Prostate gland (tissue), 2 donors: ENCODE data around the gene PCK1. TPM values are rescaled to one million over a fixed set of nuclear protein-coding genes. Genes with fewer than 3 reads are reported as not detected.

ENCODE experiments used
- DNase-seq: peaks from one replicate; pipeline ENCODE4 v3.0.0-alpha.2; 2019; ENCODE audit warnings: low spot score
- H3K27ac ChIP-seq, 2 donors: fragments of 200-600 bp; sonication (generic); 2 replicates each; pipeline ENCODE4 v1.5.1; 2017 to 2019
- H3K27me3 ChIP-seq: fragments of 200-600 bp; sonication (generic); replicated peaks from 2 replicates; pipeline ENCODE4 v1.5.1; 2019; ENCODE audit not compliant: insufficient read depth
- H3K36me3 ChIP-seq, 2 donors: fragments of 200-600 bp; sonication (generic); 1 replicate in 1 of 2; 2 replicates in 1 of 2; pipeline versions ENCODE4 v1.5.1 to v1.8.1; 2017 to 2019
- H3K4me1 ChIP-seq: fragments of 200-600 bp; sonication (generic); replicated peaks from 2 replicates; pipeline ENCODE4 v1.5.1; 2019
- H3K4me3 ChIP-seq, 2 donors: fragments of 200-600 bp; sonication (generic); 2 replicates each; pipeline ENCODE4 v1.5.1; 2017 to 2019
- H3K9me3 ChIP-seq: fragments of 200-600 bp; sonication (generic); 2 replicates; pipeline ENCODE4 v1.5.1; 2017
- CTCF ChIP-seq, 4 experiments: fragments of 200-600 bp in 2 of 4; fragments of 450-650 bp in 2 of 4; sonication (generic) in 2 of 4; IDR thresholded peaks; 1 replicate in 3 of 4; 2 replicates in 1 of 4; pipeline ENCODE4 v1.5.1; 2016 to 2019; ENCODE audit warnings: antibody characterized with exemption in 4 of 4, mild to moderate bottlenecking in 2 of 4, moderate library complexity in 2 of 4
- POLR2A ChIP-seq: fragments of 450-650 bp; IDR thresholded peaks from one replicate; pipeline ENCODE4 v1.6.1; 2016; ENCODE audit warnings: antibody characterized with exemption, mild to moderate bottlenecking
- POLR2AphosphoS5 ChIP-seq: sonication (generic); formaldehyde crosslinking; IDR thresholded peaks from one replicate; pipeline ENCODE4 v1.6.1; 2017; ENCODE audit warnings: antibody characterized with exemption
- WGBS: methylation state at CpG from one replicate; pipeline ENCODE4 v1.1.5; 2018; 5-methylcytosine and 5-hydroxymethylcytosine counted together
- intact Hi-C: fragments of 100-400 bp; cut with DNase I; formaldehyde crosslinking; loops from one replicate; pipeline ENCODE4 v1.14.2; 2022
- total RNA-seq, 2 donors: library from RNA; depleted of rRNA; stranded (reverse); fragments of >200 nt; gene quantifications; one replicate each; pipeline ENCODE4 v1.1.0, GENCODE V29; 2016

The PCK1 gene
- total RNA-seq, 2 donors from 2014 or later: 0.68 TPM; not detected in 1

- TF ChIP-seq CTCF (IDR thresholded peaks at IDR 0.05): no peak
- TF ChIP-seq POLR2AphosphoS5: no peak
- no peak for TF ChIP-seq POLR2A
- H3K27ac ChIP-seq: no peak overlapping the region
- H3K27me3 ChIP-seq: no peaks in the 10 kb centered on the region
- no peak overlapping the region for H3K4me3 ChIP-seq
- H3K36me3 ChIP-seq: no peaks in the 10 kb centered on the region
- intact Hi-C loops: no loop called here
- DNase-seq: no peak
- no peaks in the 10 kb centered on the region for H3K4me1 ChIP-seq
- H3K9me3 ChIP-seq: no peaks in the 10 kb centered on the region
- 88% methylated on average over 10 of the region's 10 CpGs for WGBS
Observed at GRCh38 chr20:57559289-57559634, 1.6 kb upstream of the PCK1 start.

- Histone ChIP-seq H3K27me3 (no peaks in the 10 kb centered on the region), H3K4me1 (no peaks in the 10 kb centered on the region), H3K36me3 (no peaks in the 10 kb centered on the region), H3K9me3 (no peaks in the 10 kb centered on the region), H3K4me3 (no peak overlapping the region), H3K27ac (no peak overlapping the region)
- WGBS: 74% methylated on average over 8 of the region's 8 CpGs
- TF ChIP-seq POLR2AphosphoS5: no peak
- TF ChIP-seq CTCF (IDR thresholded peaks at IDR 0.05): no peak
- no peak for TF ChIP-seq POLR2A
- intact Hi-C loops: no loop called here
- DNase-seq: no peak
Observed at GRCh38 chr20:57559658-57560553, 1.0 kb upstream of the PCK1 start.

- H3K27me3 ChIP-seq: no peaks in the 10 kb centered on the region
- intact Hi-C loops: no loop called here
- no peak overlapping the region for H3K27ac ChIP-seq
- no peak for DNase-seq
- H3K9me3 ChIP-seq: no peaks in the 10 kb centered on the region
- H3K36me3 ChIP-seq: no peaks in the 10 kb centered on the region
- 91% methylated on average over 24 of the region's 24 CpGs for WGBS
- no peak overlapping the region for H3K4me3 ChIP-seq
- no peak for TF ChIP-seq CTCF (IDR thresholded peaks at IDR 0.05)
- TF ChIP-seq POLR2AphosphoS5: no peak
- TF ChIP-seq POLR2A: no peak
- no peaks in the 10 kb centered on the region for H3K4me1 ChIP-seq
Observed at GRCh38 chr20:57561356-57562279, 708 bp downstream of the PCK1 start.

- Histone ChIP-seq H3K36me3 (no peaks in the 10 kb centered on the region), H3K27ac (no peak overlapping the region), H3K4me1 (no peaks in the 10 kb centered on the region), H3K4me3 (no peak overlapping the region), H3K9me3 (no peaks in the 10 kb centered on the region), H3K27me3 (no peaks in the 10 kb centered on the region)
- WGBS: 94% methylated on average over 35 of the region's 35 CpGs
- intact Hi-C loops: no loop called here
- DNase-seq: no peak
- TF ChIP-seq POLR2AphosphoS5 (no peak), CTCF (IDR thresholded peaks at IDR 0.05) (no peak), POLR2A (no peak)
Observed at GRCh38 chr20:57562541-57563465, 1.9 kb downstream of the PCK1 start.
